GM18508 (cell line): Measurements from ENCODE around the gene PAX3.

Source experiments
- ATAC-seq: cut with Tn5 transposase; IDR thresholded peaks from one replicate; pipeline ENCODE4 v1.9.1; 2021; ENCODE audit warnings: moderate number of reproducible peaks; ENCODE audit not compliant: insufficient read depth, unreplicated experiment

Gene PAX3

GRCh38 chr2:222281506-222281905 is 17.3 kb downstream of the PAX3 start:
- ATAC-seq = no peak

- no peak for ATAC-seq
Observed at GRCh38 chr2:222280795-222281194, 18.0 kb downstream of the PAX3 start.

GRCh38 chr2:222272446-222273015 is 26.3 kb downstream of the PAX3 start:
- ATAC-seq = no peak

- ATAC-seq = no peak
Observed at GRCh38 chr2:222271854-222272253, 26.9 kb downstream of the PAX3 start.

- no peak for ATAC-seq
Observed at GRCh38 chr2:222270396-222270795, 28.4 kb downstream of the PAX3 start.

GRCh38 chr2:222269132-222269531 is 29.7 kb downstream of the PAX3 start:
- ATAC-seq = no peak

- no peak for ATAC-seq
Observed at GRCh38 chr2:222268311-222268990, 30.3 kb downstream of the PAX3 start.

GRCh38 chr2:222264791-222265320 is 33.9 kb downstream of the PAX3 start:
- no peak for ATAC-seq

GRCh38 chr2:222261504-222261903 is 37.3 kb downstream of the PAX3 start:
- no peak for ATAC-seq

- no peak for ATAC-seq
Observed at GRCh38 chr2:222257645-222258044, 41.2 kb downstream of the PAX3 start.

- ATAC-seq = no peak
Observed at GRCh38 chr2:222256250-222256649, 42.5 kb downstream of the PAX3 start.

- no peak for ATAC-seq
Observed at GRCh38 chr2:222255090-222255489, 43.7 kb downstream of the PAX3 start.

GRCh38 chr2:222250313-222250712 is 48.5 kb downstream of the PAX3 start:
- no peak for ATAC-seq

- ATAC-seq = no peak
Observed at GRCh38 chr2:222249444-222249843, 49.4 kb downstream of the PAX3 start.

- no peak for ATAC-seq
Observed at GRCh38 chr2:222248818-222249217, 50.0 kb downstream of the PAX3 start.

- no peak for ATAC-seq
Observed at GRCh38 chr2:222248256-222248655, 50.5 kb downstream of the PAX3 start.

GRCh38 chr2:222242532-222242931 is 56.3 kb downstream of the PAX3 start:
- ATAC-seq = peak; percentile 76

GRCh38 chr2:222241128-222241870 is 57.5 kb downstream of the PAX3 start:
- ATAC-seq = no peak

- ATAC-seq = no peak
Observed at GRCh38 chr2:222240676-222241049, 58.1 kb downstream of the PAX3 start.

GRCh38 chr2:222239945-222240675 is 58.7 kb downstream of the PAX3 start:
- no peak for ATAC-seq

- ATAC-seq = no peak
Observed at GRCh38 chr2:222239091-222239490, 59.7 kb downstream of the PAX3 start.
